Stimulated activated CD4-positive, alpha-beta T cell treated with anti-CD3 and anti-CD28 coated beads, Interleukin-4, amount 100 ng/mL, for 24 hours (primary cell): ENCODE results near the gene GPI.

ENCODE experiments used
- DNase-seq: peaks from one replicate; pipeline ENCODE4 v3.0.0-alpha.2; 2020

GPI gene

GRCh38 chr19:34405892-34406660 is 41.1 kb downstream of the GPI start:
- DNase-seq = no peak

GRCh38 chr19:34408411-34408810 is 43.4 kb downstream of the GPI start:
- no peak for DNase-seq

GRCh38 chr19:34409189-34410164 is 44.5 kb downstream of the GPI start:
- DNase-seq = no peak

- DNase-seq = no peak
These were observed 46.2 kb downstream of the GPI start for GRCh38 chr19:34411216-34411615.

GRCh38 chr19:34416021-34416545 is 51.1 kb downstream of the GPI start:
- DNase-seq = no peak

GRCh38 chr19:34418300-34418699 is 53.3 kb downstream of the GPI start:
- no peak for DNase-seq

GRCh38 chr19:34426096-34426661 is 61.2 kb downstream of the GPI start:
- no peak for DNase-seq

- DNase-seq = peak; percentile 29
These were observed 63.7 kb downstream of the GPI start for GRCh38 chr19:34428549-34429285.

- no peak for DNase-seq
These were observed 64.6 kb downstream of the GPI start for GRCh38 chr19:34429553-34429952.

GRCh38 chr19:34430738-34431625 is 66.0 kb downstream of the GPI start:
- peak; percentile 54 for DNase-seq

GRCh38 chr19:34431681-34432402 is 66.8 kb downstream of the GPI start:
- DNase-seq = no peak

GRCh38 chr19:34432797-34433196 is 67.8 kb downstream of the GPI start:
- no peak for DNase-seq

GRCh38 chr19:34436716-34437115 is 71.7 kb downstream of the GPI start:
- no peak for DNase-seq

- DNase-seq = no peak
These were observed 83.2 kb downstream of the GPI start for GRCh38 chr19:34448191-34448590.
